Thyroid gland (tissue), 4 donors: ENCODE measurements around the gene AKAP10.

Source experiments
- CTCF ChIP-seq, 6 experiments: fragments of 200-600 bp in 3 of 6; fragments of 450-650 bp in 3 of 6; sonication (generic) in 3 of 6; IDR thresholded peaks; one replicate each; pipeline ENCODE4 v1.5.1; 2016 to 2019; ENCODE audit warnings: antibody characterized with exemption in 6 of 6, mild to moderate bottlenecking in 2 of 6, inconsistent platforms in 1 of 6, moderate library complexity in 1 of 6
- POLR2A ChIP-seq, 2 donors: fragments of 450-650 bp; IDR thresholded peaks; one replicate each; pipeline ENCODE4 v1.6.1; 2017; ENCODE audit warnings: antibody characterized with exemption in 2 of 2, mild to moderate bottlenecking in 2 of 2, moderate library complexity in 1 of 2

DNA sequence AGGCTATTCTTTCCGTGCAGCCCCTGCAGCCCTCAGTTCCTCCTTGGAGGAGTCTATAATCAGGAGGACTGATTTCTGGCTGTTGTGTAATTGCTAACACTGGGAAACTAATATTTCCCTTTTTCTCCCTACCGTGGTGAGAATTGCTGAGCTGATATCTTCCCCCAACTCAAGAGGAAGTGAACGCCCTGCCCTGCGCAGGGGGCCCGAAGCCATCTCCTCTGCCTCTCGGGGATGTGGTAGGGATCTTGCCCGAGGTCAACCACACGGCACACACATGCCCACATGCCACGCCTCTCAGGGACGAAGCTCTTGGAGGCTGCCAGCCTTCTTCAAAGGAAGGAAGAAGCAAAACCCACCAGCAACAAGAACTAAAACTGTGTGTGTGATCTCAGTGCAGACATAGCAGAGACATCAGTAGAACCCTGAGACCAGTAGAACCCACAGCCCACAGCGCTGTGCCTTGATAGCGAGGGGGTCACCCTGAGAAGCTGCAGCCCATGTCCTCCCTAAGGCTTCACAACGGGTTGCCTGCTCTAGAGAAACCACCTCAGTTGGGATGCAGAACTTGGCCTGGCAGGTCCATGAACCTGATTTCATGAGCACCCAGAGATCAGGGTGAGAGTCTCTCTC, 101.0 kb downstream of the AKAP10 start:
- TF ChIP-seq CTCF (IDR thresholded peaks at IDR 0.05) (no peak), POLR2A (IDR thresholded peaks at IDR 0.05) (no peak)
